ENCODE results near the gene SEC24A. TPM values are rescaled to one million over a fixed set of nuclear protein-coding genes. Genes with fewer than 3 reads are reported as not detected.
"Not testable (repeated sequence)": the region's sequence is repeated elsewhere in the genome, so short reads cannot be mapped to it uniquely, and the experiment has no call there.

Gene SEC24A
- total RNA-seq, 2 donors from 2014 or later: 15.5 to 20.0 TPM

GRCh38 chr5:134620634-134621033, 28.0 kb upstream of the SEC24A start:
- H3K4me3 ChIP-seq: no peak overlapping the region
- no peaks in the 10 kb centered on the region for H3K9me3 ChIP-seq
- no peaks in the 10 kb centered on the region for H3K36me3 ChIP-seq
- no peak for DNase-seq (ENCODE audit: low spot score)
- WGBS: 95% methylated on average over 2 of the region's 2 CpGs
- no peak overlapping the region for H3K27ac ChIP-seq
- H3K4me1 ChIP-seq (replicated peaks): no peaks in the 10 kb centered on the region
- H3K27me3 ChIP-seq (replicated peaks; ENCODE audit: insufficient read depth): no peaks in the 10 kb centered on the region
- intact Hi-C loops (cut with DNase I): no loop called here
- TF ChIP-seq, protein P1, sequence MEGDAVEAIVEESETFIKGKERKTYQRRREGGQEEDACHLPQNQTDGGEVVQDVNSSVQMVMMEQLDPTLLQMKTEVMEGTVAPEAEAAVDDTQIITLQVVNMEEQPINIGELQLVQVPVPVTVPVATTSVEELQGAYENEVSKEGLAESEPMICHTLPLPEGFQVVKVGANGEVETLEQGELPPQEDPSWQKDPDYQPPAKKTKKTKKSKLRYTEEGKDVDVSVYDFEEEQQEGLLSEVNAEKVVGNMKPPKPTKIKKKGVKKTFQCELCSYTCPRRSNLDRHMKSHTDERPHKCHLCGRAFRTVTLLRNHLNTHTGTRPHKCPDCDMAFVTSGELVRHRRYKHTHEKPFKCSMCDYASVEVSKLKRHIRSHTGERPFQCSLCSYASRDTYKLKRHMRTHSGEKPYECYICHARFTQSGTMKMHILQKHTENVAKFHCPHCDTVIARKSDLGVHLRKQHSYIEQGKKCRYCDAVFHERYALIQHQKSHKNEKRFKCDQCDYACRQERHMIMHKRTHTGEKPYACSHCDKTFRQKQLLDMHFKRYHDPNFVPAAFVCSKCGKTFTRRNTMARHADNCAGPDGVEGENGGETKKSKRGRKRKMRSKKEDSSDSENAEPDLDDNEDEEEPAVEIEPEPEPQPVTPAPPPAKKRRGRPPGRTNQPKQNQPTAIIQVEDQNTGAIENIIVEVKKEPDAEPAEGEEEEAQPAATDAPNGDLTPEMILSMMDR (IDR thresholded peaks at IDR 0.05): no peak
- no peak for TF ChIP-seq POLR2A (IDR thresholded peaks at IDR 0.05)
- no peak for TF ChIP-seq POLR2AphosphoS5 (IDR thresholded peaks at IDR 0.05)

GRCh38 chr5:134625559-134625958, 23.0 kb upstream of the SEC24A start:
- no peak for TF ChIP-seq POLR2A (IDR thresholded peaks at IDR 0.05)
- TF ChIP-seq POLR2AphosphoS5 (IDR thresholded peaks at IDR 0.05): no peak
- TF ChIP-seq, protein P1 (IDR thresholded peaks at IDR 0.05): no peak

GRCh38 chr5:134626369-134627014, 22.1 kb upstream of the SEC24A start:
- peak; percentile 83 for TF ChIP-seq POLR2AphosphoS5 (IDR thresholded peaks at IDR 0.05)
- TF ChIP-seq POLR2A (IDR thresholded peaks at IDR 0.05): peak; percentile 10
- TF ChIP-seq, protein P1 (IDR thresholded peaks at IDR 0.05): no peak
- H3K27me3 ChIP-seq (replicated peaks; ENCODE audit: insufficient read depth): no peaks in the 10 kb centered on the region
- no peaks in the 10 kb centered on the region for H3K36me3 ChIP-seq
- H3K4me3 ChIP-seq: no peak overlapping the region
- no peaks in the 10 kb centered on the region for H3K9me3 ChIP-seq
- H3K4me1 ChIP-seq (replicated peaks): peaks cover 3% of the 10 kb centered on the region
- intact Hi-C loops (cut with DNase I): no loop called here
- WGBS: 49% methylated on average over 2 of the region's 2 CpGs
- no peak for DNase-seq (ENCODE audit: low spot score)
- H3K27ac ChIP-seq: peak overlapping the region; percentile 32 to 64

More at GRCh38 chr5:134625559-134625958, 23.0 kb upstream of the SEC24A start:
- no peak for DNase-seq (ENCODE audit: low spot score)
- Histone ChIP-seq H3K4me1 (replicated peaks) (no peaks in the 10 kb centered on the region), H3K9me3 (no peaks in the 10 kb centered on the region), H3K27ac (peak overlapping the region; percentile 32 to 38), H3K4me3 (no peak overlapping the region), H3K27me3 (replicated peaks; ENCODE audit: insufficient read depth) (no peaks in the 10 kb centered on the region), H3K36me3 (no peaks in the 10 kb centered on the region)
- intact Hi-C loops (cut with DNase I): no loop called here
- WGBS: 97% methylated on average over 1 of the region's 1 CpG

GRCh38 chr5:134634227-134634626, 14.4 kb upstream of the SEC24A start:
- intact Hi-C loops (cut with DNase I): no loop called here

GRCh38 chr5:134635366-134635765, 13.2 kb upstream of the SEC24A start:
- WGBS: 95% methylated on average over 1 of the region's 1 CpG
- H3K27ac ChIP-seq; H3K4me3 ChIP-seq; intact Hi-C loops (cut with DNase I); DNase-seq (ENCODE audit: low spot score); H3K4me1 ChIP-seq (replicated peaks); H3K36me3 ChIP-seq; H3K27me3 ChIP-seq (replicated peaks; ENCODE audit: insufficient read depth); H3K9me3 ChIP-seq: not testable (repeated sequence)

More at GRCh38 chr5:134634227-134634626, 14.4 kb upstream of the SEC24A start:
- WGBS: 93% methylated on average over 10 of the region's 10 CpGs
- Histone ChIP-seq H3K27ac (no peak overlapping the region), H3K9me3 (no peaks in the 10 kb centered on the region), H3K36me3 (no peaks in the 10 kb centered on the region), H3K4me3 (no peak overlapping the region), H3K4me1 (replicated peaks) (peaks cover 3% of the 10 kb centered on the region), H3K27me3 (replicated peaks; ENCODE audit: insufficient read depth) (no peaks in the 10 kb centered on the region)
- no peak for TF ChIP-seq POLR2AphosphoS5 (IDR thresholded peaks at IDR 0.05)
- DNase-seq (ENCODE audit: low spot score): no peak

- Histone ChIP-seq H3K9me3 (no peaks in the 10 kb centered on the region), H3K27me3 (replicated peaks; ENCODE audit: insufficient read depth) (no peaks in the 10 kb centered on the region), H3K4me3 (no peak overlapping the region), H3K27ac (peak overlapping the region; percentile 54 to 56), H3K36me3 (no peaks in the 10 kb centered on the region), H3K4me1 (replicated peaks) (no peaks in the 10 kb centered on the region)
- WGBS: 50% methylated on average over 9 of the region's 9 CpGs
- peak; percentile 52 for TF ChIP-seq POLR2AphosphoS5 (IDR thresholded peaks at IDR 0.05)
- TF ChIP-seq, protein P1 (IDR thresholded peaks at IDR 0.05): no peak
- DNase-seq (ENCODE audit: low spot score): peak; percentile 36
- intact Hi-C loops (cut with DNase I): no loop called here
Observed at GRCh38 chr5:134637116-134637721, 11.4 kb upstream of the SEC24A start.

All from prostate gland (tissue), 2 donors.